ENCODE results near the gene CMC1.
"Not testable (repeated sequence)": the region's sequence is repeated elsewhere in the genome, so short reads cannot be mapped to it uniquely, and the experiment has no call there.

CMC1 gene, protein sequence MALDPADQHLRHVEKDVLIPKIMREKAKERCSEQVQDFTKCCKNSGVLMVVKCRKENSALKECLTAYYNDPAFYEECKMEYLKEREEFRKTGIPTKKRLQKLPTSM

DNA sequence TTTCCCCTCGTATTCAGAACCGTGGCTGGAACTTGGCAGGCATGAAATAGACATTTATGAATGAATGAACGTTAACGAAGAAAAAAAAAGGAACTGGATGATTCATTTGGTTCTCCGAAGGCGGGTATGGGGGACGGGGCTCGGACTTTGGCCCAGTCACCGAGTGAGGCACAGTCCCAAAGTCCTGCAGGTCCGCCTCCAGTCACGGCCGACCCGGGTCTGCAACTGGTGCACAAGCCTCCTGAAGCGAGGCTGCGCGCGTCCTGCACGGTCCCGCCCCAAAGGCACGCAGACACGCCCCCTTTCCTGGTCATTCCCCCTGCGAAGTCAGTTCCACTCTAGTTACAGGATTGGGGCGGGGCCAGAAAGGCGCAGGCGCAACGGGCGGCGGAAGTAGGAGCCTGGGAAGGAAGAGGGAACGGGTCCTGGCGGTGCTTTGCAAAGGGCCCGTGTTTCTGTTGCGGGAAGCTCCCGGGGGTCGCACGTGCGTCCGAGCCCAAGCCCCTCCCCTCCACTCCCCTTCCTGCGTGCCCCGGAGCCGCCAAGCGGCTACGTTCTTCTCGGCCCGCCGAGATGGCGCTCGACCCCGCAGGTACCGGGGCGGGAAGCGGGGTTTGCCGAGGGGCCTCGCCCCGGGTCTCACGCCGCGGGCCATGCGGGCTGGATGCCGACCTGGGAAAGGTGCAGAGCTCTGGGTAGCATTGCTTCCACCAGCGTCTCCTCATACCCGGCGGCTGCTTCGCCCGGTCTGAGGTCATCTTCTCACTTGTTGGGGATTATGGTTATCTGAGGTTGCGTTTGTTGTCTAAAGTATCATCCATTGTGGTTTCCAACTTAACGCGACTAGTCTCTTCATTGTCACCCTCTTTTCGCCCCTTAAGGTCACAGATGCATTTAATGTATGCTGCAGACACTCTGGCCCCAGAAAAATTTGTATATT lies at the start of gene CMC1:
TSS of gene CMC1 (plus strand) at position 399 of the 940 bp plus-strand sequence. CDS start at position 574, 175 bp downstream.
- FAIRE-seq, result peak; percentile 74

- no peak for FAIRE-seq
Measured at GRCh38 chr3:28198161-28198560, 43.3 kb upstream of the CMC1 start.

DNA sequence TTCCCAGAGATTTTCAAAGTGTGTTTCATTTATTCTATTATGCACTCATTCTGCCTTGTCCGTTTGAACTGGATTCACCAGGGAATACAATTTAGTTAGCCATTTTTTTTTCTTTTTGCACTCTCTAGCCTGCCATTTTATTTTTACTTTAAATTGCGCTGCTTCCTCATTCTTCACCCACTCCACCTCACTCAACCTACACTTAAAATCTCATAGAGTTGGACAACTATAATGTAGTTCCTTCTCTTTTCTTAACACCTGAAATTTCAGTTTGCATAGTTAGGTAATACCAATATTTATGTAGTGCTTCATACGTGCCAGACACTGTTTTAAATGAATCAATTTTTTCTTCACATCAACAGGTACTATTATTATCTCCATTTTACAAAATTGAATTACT lies 42.4 kb upstream of the CMC1 start:
- no peak for FAIRE-seq

GRCh38 chr3:28199643-28200042 lies 41.8 kb upstream of the CMC1 start:
- not testable (repeated sequence) for FAIRE-seq

DNA sequence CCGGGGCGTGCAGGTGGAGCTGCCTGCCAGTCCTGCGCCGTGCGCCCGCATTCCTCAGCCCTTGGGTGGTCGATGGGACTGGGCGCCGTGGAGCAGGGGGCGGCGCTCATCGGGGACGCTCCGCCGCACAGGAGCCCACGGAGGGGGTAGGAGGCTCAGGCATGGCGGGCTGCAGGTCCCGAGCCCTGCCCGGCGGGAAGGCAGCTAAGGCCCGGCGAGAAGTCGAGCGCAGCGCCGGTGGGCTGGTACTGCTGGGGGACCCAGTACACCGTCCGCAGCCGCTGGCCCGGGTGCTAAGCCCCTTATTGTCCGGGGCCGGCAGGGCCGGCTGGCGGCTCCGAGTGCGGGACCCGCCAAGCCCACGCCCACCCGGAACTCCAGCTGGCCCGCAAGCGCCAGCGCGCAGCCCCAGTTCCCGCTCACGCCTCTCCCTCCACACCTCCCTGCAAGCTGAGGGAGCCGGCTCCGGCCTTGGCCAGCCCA lies 41.0 kb upstream of the CMC1 start:
- not testable (repeated sequence) for FAIRE-seq

DNA sequence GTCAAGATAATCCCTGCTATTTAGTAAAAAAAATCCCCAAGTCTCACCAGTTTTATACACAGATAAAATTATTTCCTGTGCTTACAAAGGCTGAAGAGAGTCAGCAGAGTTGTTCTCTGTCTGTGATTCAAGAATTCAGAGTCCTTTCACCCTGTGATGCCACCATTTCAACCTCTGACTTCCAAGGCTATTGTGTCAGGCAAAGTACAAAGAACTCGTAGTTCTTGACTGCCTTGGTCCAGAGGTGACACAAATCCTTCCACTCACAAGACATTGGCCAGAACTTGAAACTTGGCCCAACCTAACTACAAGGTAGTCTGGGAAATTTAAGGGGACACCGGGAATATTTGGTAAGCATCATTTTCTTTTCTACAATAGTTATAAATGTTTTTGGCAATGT lies 34.9 kb upstream of the CMC1 start:
- no peak for FAIRE-seq

GRCh38 chr3:28207000-28207733 lies 34.3 kb upstream of the CMC1 start:
- no peak for FAIRE-seq

GRCh38 chr3:28210968-28211713 lies 30.3 kb upstream of the CMC1 start:
- FAIRE-seq, result no peak

DNA sequence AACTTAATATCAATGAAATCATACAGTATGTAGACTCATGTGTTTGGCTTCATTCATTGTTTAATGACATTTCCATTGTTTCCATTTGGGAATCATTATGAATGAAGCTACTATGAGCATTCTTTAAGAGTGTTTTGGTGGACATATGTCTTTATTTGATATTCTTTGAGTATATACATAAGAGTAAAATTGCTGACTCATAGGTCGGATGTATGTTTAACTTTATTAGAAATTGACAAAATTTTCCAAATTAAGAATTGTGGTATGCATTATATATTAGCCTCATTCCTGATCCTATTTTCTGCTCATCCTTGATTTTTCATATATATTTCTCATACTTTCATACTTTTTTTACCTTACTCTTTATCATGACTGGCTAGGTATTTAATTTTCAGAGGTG lies 28.7 kb upstream of the CMC1 start:
- no peak for FAIRE-seq

DNA sequence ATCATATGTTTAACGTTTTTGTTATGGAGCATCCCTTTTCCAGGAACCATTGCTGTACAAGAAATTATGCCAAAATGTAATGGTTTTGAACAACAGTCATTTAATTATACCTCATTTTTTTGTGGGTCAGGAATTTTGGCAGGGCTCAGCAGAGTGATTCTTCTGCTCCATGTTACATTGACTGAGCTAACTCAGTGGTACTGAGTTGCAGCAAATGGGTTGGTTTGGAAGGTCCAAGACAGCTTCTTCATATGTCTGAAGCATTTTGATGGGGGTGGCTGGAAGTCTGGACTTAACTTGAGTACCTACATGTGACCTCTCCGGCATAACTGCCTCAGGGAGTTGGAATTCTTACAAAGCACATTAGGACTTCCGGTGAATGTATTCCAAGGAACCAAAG lies 26.0 kb upstream of the CMC1 start:
- no peak for FAIRE-seq

GRCh38 chr3:28218071-28218916 lies 23.1 kb upstream of the CMC1 start:
- FAIRE-seq, result no peak

GRCh38 chr3:28218917-28219198 lies 22.6 kb upstream of the CMC1 start:
- FAIRE-seq, result no peak

- no peak for FAIRE-seq
Measured at GRCh38 chr3:28224430-28224829, 17.0 kb upstream of the CMC1 start.

GRCh38 chr3:28226020-28226419 lies 15.4 kb upstream of the CMC1 start:
- FAIRE-seq, result no peak

- FAIRE-seq, result no peak
Measured at GRCh38 chr3:28228623-28229022, 12.8 kb upstream of the CMC1 start.

- no peak for FAIRE-seq
Measured at GRCh38 chr3:28232659-28233058, 8.8 kb upstream of the CMC1 start.

GRCh38 chr3:28234454-28234853 lies 7.0 kb upstream of the CMC1 start:
- no peak for FAIRE-seq

GRCh38 chr3:28239108-28239507 lies 2.3 kb upstream of the CMC1 start:
- no peak for FAIRE-seq

DNA sequence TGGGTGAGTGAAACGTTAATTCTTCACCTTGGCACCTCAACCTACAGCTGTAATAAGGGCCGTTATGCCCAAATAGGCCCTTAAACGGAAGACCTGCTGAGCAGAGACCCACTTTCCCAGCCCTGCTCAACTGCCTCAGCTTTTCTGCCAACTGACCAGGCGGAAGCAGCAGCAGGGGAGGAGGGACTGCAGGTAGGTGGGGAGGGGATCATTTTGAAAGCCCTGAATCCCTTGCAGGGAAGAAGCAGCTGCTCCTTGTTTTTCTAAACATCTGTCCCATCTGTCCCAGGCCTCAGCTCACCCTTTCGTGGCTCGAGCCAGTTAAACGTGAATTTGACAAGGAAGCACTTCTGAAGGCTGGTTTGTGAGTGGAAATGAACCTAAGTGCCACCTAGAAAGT lies 978 bp upstream of the CMC1 start:
- FAIRE-seq, result no peak

- FAIRE-seq, result no peak
Measured at GRCh38 chr3:28242519-28242918, 1.1 kb downstream of the CMC1 start.

DNA sequence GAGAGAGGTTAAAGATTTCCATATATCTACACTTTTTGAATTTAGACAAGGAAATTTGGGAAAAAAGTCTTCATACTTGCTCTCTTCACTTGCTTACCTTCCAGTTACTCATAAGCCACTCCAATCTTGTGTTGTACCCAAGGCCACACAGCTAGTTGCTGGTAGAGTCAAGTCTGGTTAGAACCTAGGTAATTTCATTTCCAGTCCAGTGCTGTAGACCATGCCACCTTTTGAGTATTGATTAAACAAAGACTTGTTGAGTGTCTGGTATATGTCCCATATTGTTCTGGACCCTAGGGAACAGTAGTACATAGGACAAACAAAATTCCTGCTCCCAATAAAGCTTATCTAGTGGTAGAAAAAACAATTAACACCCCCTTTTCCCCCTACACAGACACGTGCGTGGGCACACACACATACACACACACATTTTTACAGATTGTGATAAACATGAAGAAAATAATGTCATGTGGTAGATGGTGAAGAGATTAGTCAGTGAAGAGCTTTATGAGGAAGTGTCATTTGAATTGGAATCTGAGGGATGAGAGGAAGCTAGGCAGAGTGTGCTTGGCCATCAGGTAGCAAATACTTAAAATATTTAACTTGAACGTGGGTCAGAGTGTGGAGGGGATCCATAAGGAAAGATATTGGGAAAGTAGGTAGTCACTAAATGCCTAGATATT lies 2.1 kb downstream of the CMC1 start:
- no peak for FAIRE-seq

GRCh38 chr3:28244491-28244890 lies 3.1 kb downstream of the CMC1 start:
- FAIRE-seq, result no peak
